ENCODE results near the gene TWIST1. TPM values are rescaled to one million over a fixed set of nuclear protein-coding genes. Genes with fewer than 3 reads are reported as not detected.

The TWIST1 gene
- total RNA-seq, 1 experiment from 2014 or later: 1.0 TPM

DNA sequence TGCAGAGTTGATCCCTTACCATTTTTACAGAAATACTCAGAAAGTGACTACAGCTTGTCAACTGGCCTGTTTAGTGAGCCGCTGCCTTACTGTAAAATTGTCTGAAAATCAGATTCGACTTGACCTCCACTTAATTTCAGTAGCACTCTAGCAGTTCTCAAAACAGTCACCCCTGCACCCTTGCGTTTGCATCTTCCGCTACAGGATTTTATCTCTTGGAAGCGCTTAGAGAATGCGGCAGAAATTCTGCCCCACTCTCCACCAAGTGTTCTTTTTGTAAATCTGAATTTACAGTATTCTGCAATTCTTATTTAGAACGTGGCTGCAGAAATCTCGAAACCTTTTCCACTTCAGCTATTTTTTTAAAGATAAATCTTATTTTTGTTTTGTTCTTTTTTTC, 1.9 kb upstream of the TWIST1 start:
- H3K79me2 ChIP-seq (ENCODE audit: low read depth): no peaks in the 10 kb centered on the region
- H4K20me1 ChIP-seq (ENCODE audit: insufficient read depth): no peaks in the 10 kb centered on the region; the same call in 1 of the 2 replicates
- no peak overlapping the region for H3K27ac ChIP-seq
- H3K27me3 ChIP-seq (ENCODE audit: insufficient read depth, low read depth): no peaks in the 10 kb centered on the region
- H3K4me2 ChIP-seq: no peak overlapping the region
- H3K9me3 ChIP-seq (ENCODE audit: insufficient read depth, low read depth): no peaks in the 10 kb centered on the region
- intact Hi-C loops (cut with micrococcal nuclease; ENCODE audit: unreplicated experiment): no loop called here
- no peaks in the 10 kb centered on the region for H3K9me2 ChIP-seq (ENCODE audit: insufficient read depth)
- no peaks in the 10 kb centered on the region for H3K36me3 ChIP-seq (ENCODE audit: low read depth)
- no peaks in the 10 kb centered on the region for H3F3A ChIP-seq (ENCODE audit: insufficient read depth, low read depth)
- CTCF ChIA-PET: interaction anchor here (0.6 kb wide), 1 partner anchor 590 kb away, joined by 3 read pairs; no protein-coding TSS in a partner anchor
- H3K4me3 ChIP-seq: no peak overlapping the region
- BruUV-seq (replicated peaks): no TSS peak
- peak in 1 of 2 experiments; percentile 19 for DNase-seq
- no peaks in the 10 kb centered on the region for H3K4me1 ChIP-seq (replicated peaks; ENCODE audit: insufficient read depth)
- POLR2A ChIA-PET (ENCODE audit: unreplicated experiment): no interaction called here
- no peak overlapping the region for H2AFZ ChIP-seq
- no peak for TF ChIP-seq EZH2 (IDR thresholded peaks at IDR 0.05; ENCODE audit: low read depth)
- TF ChIP-seq, protein P1, sequence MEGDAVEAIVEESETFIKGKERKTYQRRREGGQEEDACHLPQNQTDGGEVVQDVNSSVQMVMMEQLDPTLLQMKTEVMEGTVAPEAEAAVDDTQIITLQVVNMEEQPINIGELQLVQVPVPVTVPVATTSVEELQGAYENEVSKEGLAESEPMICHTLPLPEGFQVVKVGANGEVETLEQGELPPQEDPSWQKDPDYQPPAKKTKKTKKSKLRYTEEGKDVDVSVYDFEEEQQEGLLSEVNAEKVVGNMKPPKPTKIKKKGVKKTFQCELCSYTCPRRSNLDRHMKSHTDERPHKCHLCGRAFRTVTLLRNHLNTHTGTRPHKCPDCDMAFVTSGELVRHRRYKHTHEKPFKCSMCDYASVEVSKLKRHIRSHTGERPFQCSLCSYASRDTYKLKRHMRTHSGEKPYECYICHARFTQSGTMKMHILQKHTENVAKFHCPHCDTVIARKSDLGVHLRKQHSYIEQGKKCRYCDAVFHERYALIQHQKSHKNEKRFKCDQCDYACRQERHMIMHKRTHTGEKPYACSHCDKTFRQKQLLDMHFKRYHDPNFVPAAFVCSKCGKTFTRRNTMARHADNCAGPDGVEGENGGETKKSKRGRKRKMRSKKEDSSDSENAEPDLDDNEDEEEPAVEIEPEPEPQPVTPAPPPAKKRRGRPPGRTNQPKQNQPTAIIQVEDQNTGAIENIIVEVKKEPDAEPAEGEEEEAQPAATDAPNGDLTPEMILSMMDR (conservative IDR thresholded peaks at IDR 0.05): no peak

DNA sequence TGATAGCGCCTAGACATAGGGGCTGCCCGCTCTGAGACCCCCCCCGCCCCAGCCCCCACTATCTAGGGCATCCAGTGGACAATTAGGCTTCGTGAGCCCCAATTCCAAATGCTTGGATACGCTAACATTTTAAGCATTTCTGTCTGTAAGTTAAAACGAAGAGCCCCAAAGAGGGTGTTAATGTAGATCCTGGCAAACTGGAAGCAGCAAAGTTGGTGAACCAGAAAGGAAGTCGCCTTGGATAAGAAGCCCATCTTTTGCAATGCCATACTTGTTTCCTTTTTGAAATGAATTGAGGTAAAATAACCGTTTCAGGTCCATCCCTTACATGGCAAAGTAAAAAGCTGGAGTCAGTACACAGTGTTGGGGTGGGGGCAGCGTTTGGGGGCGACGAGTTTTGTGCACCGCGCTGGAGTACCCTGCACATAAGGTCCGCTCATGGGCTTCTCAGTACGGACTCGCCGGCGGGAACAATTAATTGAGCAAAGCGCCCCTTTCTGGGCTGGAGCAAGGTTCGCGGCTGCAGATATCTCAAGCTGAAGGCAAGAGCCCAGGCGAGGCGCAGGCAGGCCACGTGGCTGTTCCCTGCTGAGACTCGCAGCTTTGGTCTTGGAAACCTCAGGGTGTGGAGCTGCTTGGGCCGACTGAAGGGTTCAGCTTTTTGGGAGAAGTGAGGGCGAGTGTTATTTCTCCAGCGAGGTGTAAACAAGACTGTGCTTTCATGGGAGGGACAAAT, 1.4 kb upstream of the TWIST1 start:
- Histone ChIP-seq H3K9me3 (ENCODE audit: insufficient read depth, low read depth) (no peaks in the 10 kb centered on the region), H3K36me3 (ENCODE audit: low read depth) (no peaks in the 10 kb centered on the region), H3K4me2 (no peak overlapping the region), H3K27ac (no peak overlapping the region), H4K20me1 (ENCODE audit: insufficient read depth) (no peaks in the 10 kb centered on the region; the same call in 1 of the 2 replicates), H3K4me3 (no peak overlapping the region), H3K9me2 (ENCODE audit: insufficient read depth) (no peaks in the 10 kb centered on the region), H3K4me1 (replicated peaks; ENCODE audit: insufficient read depth) (no peaks in the 10 kb centered on the region), H3F3A (ENCODE audit: insufficient read depth, low read depth) (no peaks in the 10 kb centered on the region), H2AFZ (no peak overlapping the region), H3K79me2 (ENCODE audit: low read depth) (no peaks in the 10 kb centered on the region), H3K27me3 (ENCODE audit: insufficient read depth, low read depth) (no peaks in the 10 kb centered on the region)
- BruUV-seq (replicated peaks): no TSS peak
- ChIA-PET POLR2A (ENCODE audit: unreplicated experiment) (no interaction called here), CTCF (interaction anchor here (0.6 kb wide), 2 partner anchors 590 to 766 kb away, joined by 3 read pairs; no protein-coding TSS in a partner anchor)
- no peak for TF ChIP-seq EZH2 (IDR thresholded peaks at IDR 0.05; ENCODE audit: low read depth)
- TF ChIP-seq, protein P1 (conservative IDR thresholded peaks at IDR 0.05): no peak
- intact Hi-C loops (cut with micrococcal nuclease; ENCODE audit: unreplicated experiment): no loop called here
- no peak for DNase-seq

DNA sequence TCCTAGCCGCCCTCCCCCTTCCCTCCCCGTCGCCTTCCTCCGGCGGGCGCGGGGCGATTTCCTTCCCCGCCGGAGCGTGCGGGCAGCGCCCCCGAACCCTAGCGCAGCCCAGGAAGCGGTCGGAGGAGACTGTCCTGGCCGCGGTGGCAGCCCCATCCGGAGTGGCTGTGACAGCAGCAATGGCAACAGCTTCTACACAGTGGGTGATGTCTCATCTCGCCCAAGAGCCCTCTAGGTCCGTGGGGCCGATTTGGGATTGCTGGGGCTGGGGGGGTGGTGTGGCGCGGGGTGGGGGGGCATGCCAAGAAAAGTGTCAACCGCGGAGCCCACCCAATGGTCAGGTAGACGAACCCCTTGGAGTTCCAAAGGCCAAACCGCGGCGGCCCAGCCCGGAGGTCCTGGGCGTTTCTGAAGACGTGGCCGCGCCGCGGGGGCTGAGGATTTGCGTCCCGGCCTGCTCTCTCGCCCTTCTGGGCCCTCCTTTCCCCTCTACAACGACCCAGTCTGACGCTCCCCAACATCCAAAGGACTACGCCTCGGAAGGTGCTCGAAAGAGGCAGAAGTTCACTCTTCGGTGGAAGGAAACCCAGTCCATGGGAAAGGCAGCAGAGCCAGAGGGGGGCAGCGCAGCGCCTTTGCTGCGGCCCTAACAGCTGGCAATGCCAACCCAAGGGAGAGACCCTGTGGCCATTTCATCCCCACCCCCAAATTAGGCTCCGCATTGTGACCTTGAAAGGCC, 603 bp upstream of the TWIST1 start:
- H3K4me2 ChIP-seq: no peak overlapping the region
- no peak overlapping the region for H3K4me3 ChIP-seq
- H3K36me3 ChIP-seq (ENCODE audit: low read depth): no peaks in the 10 kb centered on the region
- H3K27ac ChIP-seq: no peak overlapping the region
- no peak overlapping the region for H2AFZ ChIP-seq
- no TSS peak for BruUV-seq (replicated peaks)
- no peaks in the 10 kb centered on the region for H3K9me2 ChIP-seq (ENCODE audit: insufficient read depth)
- TF ChIP-seq, protein P1 (conservative IDR thresholded peaks at IDR 0.05): no peak
- no peaks in the 10 kb centered on the region for H3K79me2 ChIP-seq (ENCODE audit: low read depth)
- no peaks in the 10 kb centered on the region for H3K27me3 ChIP-seq (ENCODE audit: insufficient read depth, low read depth)
- DNase-seq: peak in 1 of 2 experiments; percentile 26
- H3K4me1 ChIP-seq (replicated peaks; ENCODE audit: insufficient read depth): no peaks in the 10 kb centered on the region
- H4K20me1 ChIP-seq (ENCODE audit: insufficient read depth): no peaks in the 10 kb centered on the region; the same call in 1 of the 2 replicates
- ChIA-PET CTCF (interaction anchor here (0.6 kb wide), 1 partner anchor 765 kb away, joined by 3 read pairs; no protein-coding TSS in a partner anchor), POLR2A (ENCODE audit: unreplicated experiment) (no interaction called here)
- intact Hi-C loops (cut with micrococcal nuclease; ENCODE audit: unreplicated experiment): no loop called here
- H3F3A ChIP-seq (ENCODE audit: insufficient read depth, low read depth): no peaks in the 10 kb centered on the region
- no peaks in the 10 kb centered on the region for H3K9me3 ChIP-seq (ENCODE audit: insufficient read depth, low read depth)
